OCI-LY7 (cell line): ENCODE results near the gene TERB1. TPM values are rescaled to one million over a fixed set of nuclear protein-coding genes. Genes with fewer than 3 reads are reported as not detected.
A peak's percentile ranks its signal among the peaks of the same experiment; 100 is the strongest.

Source experiments
- Bru-seq: library from RNA; stranded (reverse); fragments of 400-500 nt; gene quantifications from one replicate; lab custom pipeline; 2021; lab: Mats Ljungman, UMichigan
- BruChase-seq, 2 experiments: library from RNA; stranded (reverse); fragments of 400-500 nt; gene quantifications; one replicate each; lab custom pipeline; 2021; lab: Mats Ljungman, UMichigan
- BruUV-seq: library from RNA; stranded (reverse); fragments of 400-500 nt; replicated peaks from 2 replicates; lab custom pipeline; 2021; lab: Mats Ljungman, UMichigan
- CTCF ChIA-PET: fragments of 300-600 bp; sonication (Branson Sonifier 250); formaldehyde crosslinking; loops from one replicate; lab custom pipeline; 2022; ENCODE audit warnings: antibody characterized with exemption; ENCODE audit not compliant: unreplicated experiment; lab: Charles Lee
- POLR2A ChIA-PET: fragments of 300-600 bp; sonication (Branson Sonifier 250); formaldehyde crosslinking; loops from one replicate; lab custom pipeline; 2022; ENCODE audit warnings: antibody characterized with exemption; lab: Charles Lee
- DNase-seq: peaks from one replicate; pipeline ENCODE4 v3.0.0-alpha.2; 2015; ENCODE audit warnings: low spot score
- H2AFZ ChIP-seq: fragments of 200-600 bp; sonication (generic), shearing (Covaris generic); 2 replicates; pipeline ENCODE4 v1.6.1; 2014; ENCODE audit warnings: mild to moderate bottlenecking, antibody characterized with exemption, low read length, moderate library complexity
- H3K27ac ChIP-seq: fragments of 200-600 bp; sonication (generic); 2 replicates; pipeline ENCODE4 v1.5.1; 2014; ENCODE audit warnings: mixed run types, low read depth, mild to moderate bottlenecking, moderate library complexity, low read length, inconsistent platforms; ENCODE audit not compliant: poor library complexity, severe bottlenecking
- H3K36me3 ChIP-seq: fragments of 200-600 bp; sonication (generic); 2 replicates; pipeline ENCODE4 v1.6.1; 2014; ENCODE audit warnings: mild to moderate bottlenecking, antibody characterized with exemption, low read length, moderate library complexity, mixed read lengths; ENCODE audit not compliant: insufficient read depth
- H3K4me1 ChIP-seq: fragments of 200-600 bp; sonication (generic); 2 replicates; pipeline ENCODE4 v1.5.1; 2014; ENCODE audit warnings: mild to moderate bottlenecking, low read length; ENCODE audit not compliant: insufficient read depth, poor library complexity, severe bottlenecking
- H3K4me2 ChIP-seq: fragments of 200-600 bp; sonication (generic); 2 replicates; pipeline ENCODE4 v1.6.1; 2014; ENCODE audit warnings: mild to moderate bottlenecking, low read length
- H3K4me3 ChIP-seq: fragments of 200-600 bp; sonication (generic); 2 replicates; pipeline ENCODE4 v1.5.1; 2014; ENCODE audit warnings: mild to moderate bottlenecking, low read depth, low read length; ENCODE audit not compliant: poor library complexity, severe bottlenecking
- H3K79me2 ChIP-seq: fragments of 200-600 bp; sonication (generic); 2 replicates; pipeline ENCODE4 v1.6.1; 2016; ENCODE audit warnings: low read depth, mild to moderate bottlenecking, low read length, moderate library complexity, mixed read lengths; ENCODE audit not compliant: insufficient read depth
- H3K9me2 ChIP-seq: fragments of 200-600 bp; sonication (generic); 2 replicates; pipeline ENCODE4 v1.6.1; 2016; ENCODE audit warnings: mild to moderate bottlenecking, low read length, mixed read lengths; ENCODE audit not compliant: insufficient read depth
- H3K9me3 ChIP-seq: fragments of 200-600 bp; sonication (generic); 2 replicates; pipeline ENCODE4 v1.6.1; 2014; ENCODE audit warnings: mild to moderate bottlenecking, mixed run types, low read length, mixed read lengths
- H4K20me1 ChIP-seq: fragments of 200-600 bp; sonication (generic); 2 replicates; pipeline ENCODE4 v1.6.1; 2014; ENCODE audit warnings: mild to moderate bottlenecking, antibody characterized with exemption, low read length, moderate library complexity, mixed read lengths; ENCODE audit not compliant: insufficient read depth
- CTCF ChIP-seq: fragments of 200-600 bp; sonication (generic); conservative IDR thresholded peaks from 2 replicates; pipeline ENCODE4 v1.5.1; 2014; ENCODE audit warnings: mild to moderate bottlenecking, antibody characterized with exemption, low read length, moderate library complexity, mixed read lengths
- EZH2phosphoT487 ChIP-seq: fragments of 200-600 bp; sonication (generic); IDR thresholded peaks from 2 replicates; pipeline ENCODE4 v1.6.1; 2018; ENCODE audit warnings: low read depth, borderline replicate concordance, mild to moderate bottlenecking, mixed run types, antibody characterized with exemption, low read length, moderate library complexity, mixed read lengths
- intact Hi-C: fragments of 100-400 bp; cut with micrococcal nuclease; formaldehyde crosslinking; loops from one replicate; pipeline ENCODE4 v1.10.0; 2022; ENCODE audit not compliant: unreplicated experiment
- long read RNA-seq: library from polyadenylated mRNA; stranded (forward); transcript quantifications from one replicate; pipeline ENCODE4 v2.0.0, GENCODE V29; 2022
- total RNA-seq, 2 experiments: library from RNA; depleted of rRNA in 1 of 2; stranded (reverse); fragments of >200 nt in 1 of 2; shearing (Covaris generic) in 1 of 2; gene quantifications; 2 replicates each; pipeline ENCODE4 v1.2.3, GENCODE V29; 2014 to 2022

Gene TERB1
- total RNA-seq (2014; rRNA removed; shearing (Covaris generic)) = not detected in 2 replicates
- 0.17 TPM in 1 of 2 replicates, not detected in the other for total RNA-seq (2022)
- Bru-seq, nascent RNA = percentile 25 among the genes with signal in this experiment
- BruChase-seq, experiment 1, labeled RNA remaining after a 6-hour chase = percentile 20 among the genes with signal in this experiment
- percentile 21 among the genes with signal in this experiment for BruChase-seq, experiment 2, labeled RNA remaining after a 2-hour chase
- long read RNA-seq = 0 reads

DNA sequence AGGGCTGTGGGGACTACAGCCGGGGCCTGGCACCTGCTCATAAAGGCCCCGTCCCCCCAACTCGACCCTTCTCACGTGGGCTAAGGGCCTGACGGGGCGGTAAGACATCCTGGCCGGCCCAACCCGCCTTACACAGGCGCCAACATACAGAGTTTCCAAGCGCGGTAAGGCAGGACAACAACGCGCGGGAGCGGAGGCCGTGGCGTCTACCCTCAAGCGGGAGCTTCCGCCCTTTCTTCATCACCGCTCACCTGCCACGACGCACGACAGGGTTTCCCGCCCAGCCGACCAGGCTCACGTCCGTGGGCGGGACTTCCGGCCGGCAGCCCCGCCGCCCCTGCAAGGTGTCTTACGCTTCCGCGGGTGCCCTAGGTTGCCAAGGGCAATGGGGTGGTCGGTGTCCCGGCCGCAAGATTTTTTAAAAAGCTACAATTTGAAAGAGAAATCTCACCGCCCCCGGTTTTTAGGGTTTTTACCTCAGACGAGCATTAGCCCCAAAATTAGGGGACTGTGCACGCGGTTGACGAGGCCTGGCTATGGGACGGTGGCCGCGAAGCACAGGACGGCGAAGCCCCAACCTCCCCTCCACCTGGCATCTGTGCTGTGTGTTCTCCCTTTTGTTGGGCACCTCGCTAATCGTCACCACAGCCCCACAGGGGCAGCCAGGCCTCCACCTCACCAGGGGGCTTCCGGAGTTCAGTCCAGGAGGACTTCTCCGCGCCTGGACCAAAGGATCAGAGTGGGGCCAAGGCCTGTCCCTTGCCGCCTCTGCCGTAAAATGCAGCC is at the start of gene TERB1:
TSS of gene TERB1 (minus strand) at position 265 of the 786 bp plus-strand sequence. CDS start 4,786 bp downstream, outside the sequence.
- Histone ChIP-seq H3K9me2 (no peaks in the 10 kb centered on the region), H2AFZ (no peak within 1 kb of the TSS), H3K4me2 (no peak within 1 kb of the TSS), H4K20me1 (no peaks in the 10 kb centered on the region), H3K9me3 (no peaks in the 10 kb centered on the region), H3K4me3 (no peak within 1 kb of the TSS), H3K79me2 (no peaks in the 10 kb centered on the region), H3K4me1 (no peaks in the 10 kb centered on the region), H3K36me3 (peaks cover 52% of the 10 kb centered on the region), H3K27ac (no peak within 1 kb of the TSS)
- ChIA-PET POLR2A (no interaction called here), CTCF (no interaction called here)
- no TSS peak for BruUV-seq
- no peak for DNase-seq
- TF ChIP-seq EZH2phosphoT487 = no peak
- TF ChIP-seq CTCF = no peak
- intact Hi-C loops = no loop called here

DNA sequence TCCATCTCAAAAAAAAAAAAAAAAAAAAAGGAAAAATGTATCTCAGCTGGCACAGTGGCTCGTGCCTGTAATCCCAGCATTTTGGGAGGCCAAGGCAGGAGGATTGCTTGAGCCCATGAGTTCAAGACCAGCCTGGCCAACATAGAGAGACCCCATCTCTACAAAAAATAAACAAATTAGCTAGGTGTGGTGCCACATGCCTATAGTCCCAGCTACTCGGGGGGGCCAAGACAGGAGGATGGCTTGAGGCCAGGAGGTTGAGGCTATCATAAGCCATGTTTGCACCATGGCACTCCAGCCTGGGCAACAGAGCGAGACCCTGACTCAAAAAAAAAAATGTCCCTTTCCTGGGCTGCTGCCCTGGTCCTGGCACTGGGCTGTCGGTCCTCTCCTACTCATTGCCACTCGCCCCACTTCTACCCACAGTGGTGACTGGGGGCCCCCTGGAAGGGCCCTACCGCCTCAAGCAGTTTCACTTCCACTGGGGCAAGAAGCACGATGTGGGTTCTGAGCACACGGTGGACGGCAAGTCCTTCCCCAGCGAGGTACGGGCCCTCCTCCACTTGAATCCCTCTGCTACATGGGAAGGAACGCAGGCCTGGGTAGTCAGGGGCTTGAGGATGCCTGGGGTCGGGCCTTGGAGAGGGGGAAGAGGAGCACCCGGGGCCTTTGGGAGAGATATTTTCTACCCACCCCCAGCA is 48.9 kb upstream of the TERB1 start:
- Histone ChIP-seq H3K79me2 (no peaks in the 10 kb centered on the region), H3K9me3 (no peaks in the 10 kb centered on the region), H3K27ac (no peak overlapping the region), H2AFZ (no peak overlapping the region), H3K4me3 (no peak overlapping the region), H3K4me2 (no peak overlapping the region), H3K9me2 (no peaks in the 10 kb centered on the region), H4K20me1 (no peaks in the 10 kb centered on the region), H3K36me3 (no peaks in the 10 kb centered on the region), H3K4me1 (peaks cover 3% of the 10 kb centered on the region)
- no TSS peak for BruUV-seq
- POLR2A ChIA-PET = interaction anchor here (0.7 kb wide), 2 partner anchors 28 to 1091 kb away, joined by 4 to 6 read pairs; no protein-coding TSS in a partner anchor
- DNase-seq = no peak
- no peak for TF ChIP-seq EZH2phosphoT487
- TF ChIP-seq CTCF = no peak
- CTCF ChIA-PET = no interaction called here
- intact Hi-C loops = no loop called here
